GM12801 (cell line): Measurements from ENCODE around the gene TPPP.

ENCODE experiments used
- TF ChIP-seq, protein P1 (sequence below): IDR thresholded peaks from one replicate; pipeline ENCODE4 v1.5.1; 2011; ENCODE audit warnings: control low read depth; ENCODE audit not compliant: insufficient read length; ENCODE audit errors: extremely low read depth

TPPP gene

DNA sequence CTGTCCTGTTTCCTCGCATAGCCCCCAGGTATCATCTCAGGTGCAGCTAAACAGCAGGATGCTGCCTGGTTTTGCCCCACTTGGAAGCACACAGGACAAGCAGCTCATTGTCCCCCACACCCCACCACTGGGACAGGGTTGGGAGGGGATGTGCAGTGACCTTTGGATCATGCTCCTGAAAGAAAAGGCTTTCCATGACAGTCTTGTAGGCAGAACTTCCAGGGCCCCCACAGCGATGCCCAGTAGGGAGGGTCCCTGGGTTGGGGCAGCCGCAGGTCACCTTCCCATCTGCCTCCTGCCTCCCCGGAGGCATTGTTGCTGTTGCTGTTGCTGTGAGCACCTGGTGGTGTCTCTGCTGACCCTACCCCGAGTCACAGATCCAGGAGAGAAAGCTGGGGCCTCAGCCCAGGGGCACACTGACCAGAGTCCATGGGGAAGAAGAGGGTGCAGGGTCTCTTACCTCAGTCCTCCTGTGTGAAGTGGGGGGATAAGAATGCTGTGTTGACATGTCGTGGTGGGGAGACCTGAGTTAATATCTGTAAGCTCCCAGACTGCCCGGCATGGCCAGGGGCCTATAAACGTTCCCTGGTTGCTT, 72.5 kb downstream of the TPPP start:
- TF ChIP-seq, protein P1, sequence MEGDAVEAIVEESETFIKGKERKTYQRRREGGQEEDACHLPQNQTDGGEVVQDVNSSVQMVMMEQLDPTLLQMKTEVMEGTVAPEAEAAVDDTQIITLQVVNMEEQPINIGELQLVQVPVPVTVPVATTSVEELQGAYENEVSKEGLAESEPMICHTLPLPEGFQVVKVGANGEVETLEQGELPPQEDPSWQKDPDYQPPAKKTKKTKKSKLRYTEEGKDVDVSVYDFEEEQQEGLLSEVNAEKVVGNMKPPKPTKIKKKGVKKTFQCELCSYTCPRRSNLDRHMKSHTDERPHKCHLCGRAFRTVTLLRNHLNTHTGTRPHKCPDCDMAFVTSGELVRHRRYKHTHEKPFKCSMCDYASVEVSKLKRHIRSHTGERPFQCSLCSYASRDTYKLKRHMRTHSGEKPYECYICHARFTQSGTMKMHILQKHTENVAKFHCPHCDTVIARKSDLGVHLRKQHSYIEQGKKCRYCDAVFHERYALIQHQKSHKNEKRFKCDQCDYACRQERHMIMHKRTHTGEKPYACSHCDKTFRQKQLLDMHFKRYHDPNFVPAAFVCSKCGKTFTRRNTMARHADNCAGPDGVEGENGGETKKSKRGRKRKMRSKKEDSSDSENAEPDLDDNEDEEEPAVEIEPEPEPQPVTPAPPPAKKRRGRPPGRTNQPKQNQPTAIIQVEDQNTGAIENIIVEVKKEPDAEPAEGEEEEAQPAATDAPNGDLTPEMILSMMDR, result no peak

DNA sequence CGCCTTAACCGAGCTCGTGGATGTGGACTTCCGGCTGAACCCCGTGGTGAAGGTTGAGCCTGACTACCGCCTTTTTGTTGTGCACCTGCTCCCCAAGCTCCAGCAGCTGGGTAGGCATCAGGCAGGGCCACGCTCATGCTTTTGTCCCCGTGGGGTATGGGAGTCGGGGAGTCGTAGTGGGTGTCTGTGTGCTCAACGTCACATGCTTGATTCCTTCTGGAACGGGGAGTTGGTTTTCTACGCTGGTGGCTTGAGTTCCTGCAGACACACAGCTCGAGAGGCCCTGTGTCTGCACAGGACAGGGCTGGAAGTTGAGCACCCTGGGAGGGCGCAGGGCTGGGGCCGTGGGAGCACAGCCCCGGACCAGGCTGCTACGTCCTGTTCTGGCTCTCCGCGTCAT, 73.0 kb downstream of the TPPP start:
- TF ChIP-seq, protein P1, result no peak

DNA sequence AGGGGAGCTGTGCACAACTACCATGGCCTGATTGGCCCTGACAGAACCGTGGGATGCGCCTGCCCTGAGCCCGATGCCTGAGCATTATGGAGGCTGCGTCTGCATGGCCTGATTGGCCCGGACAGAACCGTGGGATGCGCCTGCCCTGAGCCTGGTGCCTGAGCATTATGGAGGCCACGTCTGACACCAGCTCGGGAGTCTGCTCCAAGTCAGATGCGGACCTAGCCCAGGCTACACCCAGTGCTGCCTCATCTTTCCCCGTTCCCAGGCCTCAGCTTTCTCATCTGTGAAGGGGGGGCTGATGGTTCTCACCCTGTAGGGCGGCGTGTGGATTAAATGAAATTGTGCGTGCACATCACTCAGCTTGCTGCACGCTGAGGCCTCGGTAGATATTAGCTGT, 73.7 kb downstream of the TPPP start:
- TF ChIP-seq, protein P1, result no peak

DNA sequence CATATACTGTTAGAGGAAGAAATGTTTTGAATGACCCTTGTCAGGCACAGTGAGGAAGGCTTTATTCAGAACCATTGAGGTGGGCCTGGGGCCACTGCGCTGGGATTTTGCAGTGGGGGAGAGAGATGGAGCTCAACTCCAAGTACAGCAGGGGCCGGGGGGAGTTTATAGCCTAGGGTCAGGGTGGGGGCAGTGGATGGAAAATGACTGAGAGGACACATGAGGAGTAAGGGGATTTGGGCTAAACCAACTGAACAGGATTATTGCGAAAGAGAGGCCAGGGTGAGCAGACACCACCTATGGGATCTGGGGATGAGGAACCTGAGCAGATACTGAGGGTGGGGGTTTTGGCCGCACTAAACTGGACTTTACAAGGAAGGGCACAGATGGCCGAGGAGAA, 74.7 kb downstream of the TPPP start:
- TF ChIP-seq, protein P1, result no peak

DNA sequence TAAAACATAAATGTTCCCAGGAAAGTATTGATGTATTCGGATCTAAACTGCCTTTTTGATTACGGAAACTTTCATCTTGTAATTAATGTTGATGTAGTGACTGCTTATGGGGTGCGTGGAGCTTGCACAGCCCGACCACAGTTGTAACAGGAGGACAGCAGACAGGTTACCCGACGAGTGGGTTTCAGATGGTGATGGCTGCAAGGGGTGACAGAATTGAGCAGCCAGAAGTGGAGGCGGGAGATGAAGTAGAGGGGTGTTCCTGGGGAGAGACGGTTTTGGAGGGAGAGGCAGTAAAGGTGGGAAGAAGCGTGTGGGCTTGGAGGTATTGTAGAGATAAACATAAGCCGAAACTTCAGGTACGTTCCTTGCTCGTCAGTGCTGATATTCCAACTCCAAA, 75.3 kb downstream of the TPPP start:
- TF ChIP-seq, protein P1, result no peak

DNA sequence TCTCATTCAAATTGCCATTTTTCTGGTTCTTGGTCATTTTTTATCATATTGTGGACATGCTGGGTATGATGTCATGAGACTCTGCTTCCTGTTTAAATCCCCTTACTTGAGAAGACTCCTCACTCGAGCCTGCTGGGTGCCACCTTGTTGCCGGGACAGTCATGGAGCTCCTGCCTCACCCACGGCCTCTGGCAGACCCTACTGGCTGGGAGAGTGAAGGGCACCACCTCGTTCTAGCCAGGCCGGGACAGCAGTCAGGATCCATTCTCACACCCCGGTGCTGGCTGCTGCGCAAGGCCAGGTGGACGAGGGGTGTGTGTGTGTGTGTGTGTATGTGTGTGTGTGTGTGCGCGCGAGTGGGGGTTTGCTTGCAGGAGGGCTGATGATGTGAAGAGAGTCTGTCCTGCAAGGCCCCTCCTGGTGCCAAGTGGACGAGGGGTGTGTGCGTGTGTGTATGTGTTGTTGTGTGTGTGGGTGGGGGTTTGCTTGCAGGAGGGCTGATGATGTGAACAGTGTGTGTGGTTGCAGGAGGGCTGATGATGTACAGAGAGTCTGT, 76.6 kb downstream of the TPPP start:
- TF ChIP-seq, protein P1, result no peak

DNA sequence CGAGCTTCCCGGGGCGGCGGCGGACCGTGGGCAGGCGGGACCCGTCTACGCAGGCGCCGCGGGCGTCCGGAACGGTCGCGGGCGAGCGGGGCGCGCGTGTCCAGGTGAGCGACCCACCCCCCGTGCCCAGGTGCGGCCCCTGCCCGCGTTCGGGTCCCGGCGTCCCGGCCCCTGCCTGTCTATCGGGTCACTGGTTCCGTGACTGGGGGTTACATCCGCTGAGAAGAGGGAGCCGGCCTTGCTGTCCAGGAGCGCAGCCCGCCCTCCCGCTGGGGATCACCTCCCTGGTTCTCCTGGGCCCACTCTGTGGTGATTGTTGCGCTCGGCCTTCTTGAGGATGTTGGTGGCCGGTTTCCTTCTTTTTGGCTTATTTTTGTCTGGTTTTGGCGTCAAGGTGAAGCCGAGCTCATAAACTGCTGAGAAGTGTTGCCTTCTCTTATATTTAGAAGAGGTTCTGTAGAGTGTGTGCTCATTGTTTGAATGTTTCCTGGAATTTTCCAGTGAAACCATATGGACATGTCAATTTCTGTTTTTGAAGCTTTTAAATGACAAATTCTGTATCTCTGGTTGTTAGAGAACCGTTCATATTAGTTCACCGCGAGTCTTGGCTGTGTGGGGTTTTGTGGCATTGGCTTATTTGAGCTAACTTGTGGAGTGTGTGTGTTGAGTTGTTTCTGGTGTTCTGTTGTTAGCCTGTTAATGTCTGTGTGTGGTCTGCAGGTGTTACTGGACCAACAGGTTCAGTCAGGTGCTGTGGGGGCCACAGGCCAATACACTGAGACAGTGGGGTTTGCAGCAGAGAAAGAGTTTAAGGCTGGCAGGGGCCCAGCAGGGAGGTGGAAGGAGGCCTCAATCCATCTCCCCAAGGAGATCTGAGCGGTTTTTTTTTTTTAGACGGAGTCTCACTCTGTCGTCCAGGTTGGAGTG, 80.4 kb downstream of the TPPP start:
- TF ChIP-seq, protein P1, result no peak
